NCI-H748 (cell line): ENCODE measurements around the gene GPC6.
A peak's percentile ranks its signal among the peaks of the same experiment; 100 is the strongest.

Experiments
- DNase-seq: peaks from one replicate; lab custom pipeline; 2025; ENCODE audit not compliant: unreplicated experiment; lab: John Stamatoyannopoulos, UW

Gene GPC6

GRCh38 chr13:93955904-93956303 lies 729.3 kb downstream of the GPC6 start:
- peak; percentile 73 for DNase-seq

GRCh38 chr13:93956426-93956825 lies 729.8 kb downstream of the GPC6 start:
- no peak for DNase-seq

GRCh38 chr13:93957371-93957770 lies 730.8 kb downstream of the GPC6 start:
- no peak for DNase-seq

GRCh38 chr13:93959796-93960533 lies 733.4 kb downstream of the GPC6 start:
- DNase-seq, result no peak

- peak; percentile 97 for DNase-seq
Measured at GRCh38 chr13:93963266-93964145, 736.9 kb downstream of the GPC6 start.

GRCh38 chr13:93964146-93964512 lies 737.5 kb downstream of the GPC6 start:
- peak; percentile 70 for DNase-seq

GRCh38 chr13:93965587-93965986 lies 739.0 kb downstream of the GPC6 start:
- DNase-seq, result no peak

- DNase-seq, result no peak
Measured at GRCh38 chr13:93966267-93966936, 739.8 kb downstream of the GPC6 start.

- no peak for DNase-seq
Measured at GRCh38 chr13:93967286-93967685, 740.7 kb downstream of the GPC6 start.

GRCh38 chr13:93975242-93975641 lies 748.6 kb downstream of the GPC6 start:
- DNase-seq, result no peak

- DNase-seq, result no peak
Measured at GRCh38 chr13:93976528-93976927, 749.9 kb downstream of the GPC6 start.

- no peak for DNase-seq
Measured at GRCh38 chr13:93977986-93978385, 751.4 kb downstream of the GPC6 start.

GRCh38 chr13:93981426-93981977 lies 754.9 kb downstream of the GPC6 start:
- DNase-seq, result no peak

- DNase-seq, result no peak
Measured at GRCh38 chr13:93982179-93982918, 755.7 kb downstream of the GPC6 start.

GRCh38 chr13:93984052-93984451 lies 757.4 kb downstream of the GPC6 start:
- DNase-seq, result no peak

- no peak for DNase-seq
Measured at GRCh38 chr13:93984876-93985275, 758.3 kb downstream of the GPC6 start.

- no peak for DNase-seq
Measured at GRCh38 chr13:93987458-93987857, 760.9 kb downstream of the GPC6 start.

GRCh38 chr13:93991569-93991968 lies 765.0 kb downstream of the GPC6 start:
- DNase-seq, result no peak

- DNase-seq, result no peak
Measured at GRCh38 chr13:93996481-93996880, 769.9 kb downstream of the GPC6 start.

GRCh38 chr13:94006296-94006695 lies 779.7 kb downstream of the GPC6 start:
- DNase-seq, result no peak

GRCh38 chr13:94007072-94007471 lies 780.5 kb downstream of the GPC6 start:
- no peak for DNase-seq
